GM19351 (cell line): Measurements from ENCODE around the gene OR1A1.
"Not testable (repeated sequence)": the region's sequence is repeated elsewhere in the genome, so short reads cannot be mapped to it uniquely, and the experiment has no call there.

Experiments
- ATAC-seq: cut with Tn5 transposase; IDR thresholded peaks from one replicate; pipeline ENCODE4 v1.9.1; 2021; ENCODE audit warnings: mild to moderate bottlenecking, moderate library complexity; ENCODE audit not compliant: unreplicated experiment

Gene OR1A1, protein sequence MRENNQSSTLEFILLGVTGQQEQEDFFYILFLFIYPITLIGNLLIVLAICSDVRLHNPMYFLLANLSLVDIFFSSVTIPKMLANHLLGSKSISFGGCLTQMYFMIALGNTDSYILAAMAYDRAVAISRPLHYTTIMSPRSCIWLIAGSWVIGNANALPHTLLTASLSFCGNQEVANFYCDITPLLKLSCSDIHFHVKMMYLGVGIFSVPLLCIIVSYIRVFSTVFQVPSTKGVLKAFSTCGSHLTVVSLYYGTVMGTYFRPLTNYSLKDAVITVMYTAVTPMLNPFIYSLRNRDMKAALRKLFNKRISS

DNA sequence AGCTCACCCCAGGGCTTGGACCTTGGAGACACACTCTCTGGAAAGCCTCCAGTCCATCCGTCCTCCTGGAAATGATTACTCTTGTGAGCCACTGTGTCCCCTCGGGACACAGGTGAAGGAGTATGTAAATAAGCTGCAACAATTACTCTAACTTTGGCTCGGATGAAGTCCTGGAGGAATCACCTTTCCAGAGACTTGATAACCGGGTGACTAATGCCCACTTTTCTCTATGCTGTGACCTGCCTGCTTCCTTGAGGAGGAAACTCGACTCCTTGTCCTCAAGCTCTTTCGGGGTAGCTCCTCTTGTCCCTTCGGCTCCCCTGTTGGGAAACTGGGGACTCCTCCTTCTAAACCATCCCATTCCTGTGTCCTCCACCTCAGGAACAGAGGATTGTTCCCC, at the start of gene OR1A1:
TSS of gene OR1A1 (plus strand) at position 301 of the 400 bp plus-strand sequence. CDS start 7,954 bp downstream, outside the sequence.
- no peak for ATAC-seq

DNA sequence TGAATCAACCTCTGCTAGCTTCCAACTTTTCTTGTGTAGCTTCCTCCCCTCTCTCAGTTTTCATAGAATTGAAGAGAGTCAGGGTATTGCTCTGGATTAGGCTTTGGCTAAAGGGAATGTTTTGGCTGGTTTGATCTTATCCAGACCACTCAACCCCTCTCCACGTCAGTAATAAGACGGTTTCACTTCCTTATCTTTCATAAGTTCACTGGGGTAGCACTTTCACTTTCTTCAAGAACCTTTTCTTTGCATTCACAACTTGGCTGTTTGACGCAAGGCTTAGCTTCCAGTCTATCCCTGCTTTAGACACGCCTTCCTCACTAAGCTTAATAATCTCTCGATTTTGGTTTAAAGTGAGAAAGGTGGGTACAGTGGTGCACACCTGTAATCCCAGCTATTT, 39.9 kb upstream of the OR1A1 start:
- no peak for ATAC-seq

DNA sequence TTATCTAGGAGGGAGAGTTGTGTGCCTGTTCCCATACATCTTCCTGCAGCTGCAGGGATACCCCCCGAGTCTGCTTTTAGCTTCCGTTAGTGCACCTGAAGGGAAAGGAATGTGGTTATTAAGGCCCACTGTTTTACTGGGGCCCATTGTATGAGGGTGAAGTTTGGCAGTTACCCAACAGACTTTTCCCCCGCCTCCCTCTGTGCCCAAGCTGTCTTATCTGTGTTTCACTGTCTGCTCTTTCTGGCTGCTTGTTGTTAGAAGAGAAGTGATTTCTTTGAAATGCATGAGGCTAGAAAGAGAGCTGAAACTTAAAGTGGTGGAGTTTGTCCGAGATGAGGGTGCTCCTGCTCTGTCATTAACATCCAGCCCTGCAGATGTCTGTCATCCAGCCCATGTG, 17.5 kb upstream of the OR1A1 start:
- no peak for ATAC-seq

DNA sequence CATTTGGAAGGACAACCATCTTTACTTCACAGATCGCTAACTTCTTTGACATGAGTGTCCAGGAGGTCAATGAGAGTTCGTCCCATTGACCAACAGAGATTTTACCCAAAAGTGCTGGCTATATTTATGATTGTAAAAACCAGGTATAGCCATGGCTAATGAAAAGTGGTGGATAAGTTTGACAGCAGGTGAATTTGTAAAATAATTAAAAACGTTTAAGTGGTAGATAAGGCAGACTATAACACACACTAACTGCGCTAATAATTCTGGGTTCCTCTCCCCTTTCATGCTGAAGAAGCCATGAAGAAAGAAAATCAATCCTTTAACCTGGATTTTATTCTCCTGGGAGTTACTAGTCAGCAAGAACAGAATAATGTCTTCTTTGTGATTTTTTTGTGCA, 10.2 kb upstream of the OR1A1 start, which contains the start of gene OR1A2:
TSS of gene OR1A2 (plus strand) at position 301 of the 400 bp plus-strand sequence. CDS start at position 301, 0 bp downstream.
- no peak for ATAC-seq

DNA sequence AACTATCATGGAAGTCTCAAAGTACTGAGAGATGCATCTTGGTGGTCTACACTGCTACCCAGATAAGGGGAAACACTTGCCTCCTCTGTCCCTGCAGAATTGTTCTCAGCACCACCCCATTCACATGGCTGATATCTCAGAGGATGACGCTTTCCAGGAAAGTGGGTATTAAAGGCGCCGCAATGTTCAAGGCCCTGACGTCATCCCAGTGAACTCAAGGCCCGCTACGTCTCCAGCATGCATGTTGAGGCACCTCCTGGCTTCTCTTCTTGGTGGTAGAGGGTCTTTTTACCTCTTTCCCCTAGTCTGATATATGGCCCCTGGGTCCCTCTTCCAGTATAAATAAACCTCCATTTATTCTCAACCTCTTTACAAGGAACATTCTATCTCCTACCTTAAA, 1.0 kb downstream of the OR1A1 start:
- no peak for ATAC-seq

DNA sequence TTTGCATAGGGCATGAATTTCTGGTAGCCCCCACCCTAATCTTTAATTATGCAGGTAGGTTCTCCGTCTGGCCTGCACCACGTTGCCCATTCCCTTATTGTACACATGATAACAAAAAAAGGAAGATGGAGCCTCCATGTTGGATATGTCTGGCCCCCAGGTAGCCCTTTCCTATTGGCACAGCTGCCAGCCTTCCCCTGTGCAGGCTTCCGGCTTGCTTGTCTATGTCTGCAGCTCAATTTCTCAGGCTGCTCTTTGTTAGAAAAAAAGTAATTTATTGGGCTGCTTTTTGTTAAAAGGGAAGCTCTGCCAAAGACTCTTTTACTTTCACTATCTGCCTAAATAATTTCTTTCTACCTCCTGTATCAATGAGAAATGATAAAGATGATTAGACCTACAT, 5.5 kb downstream of the OR1A1 start:
- ATAC-seq: no peak

DNA sequence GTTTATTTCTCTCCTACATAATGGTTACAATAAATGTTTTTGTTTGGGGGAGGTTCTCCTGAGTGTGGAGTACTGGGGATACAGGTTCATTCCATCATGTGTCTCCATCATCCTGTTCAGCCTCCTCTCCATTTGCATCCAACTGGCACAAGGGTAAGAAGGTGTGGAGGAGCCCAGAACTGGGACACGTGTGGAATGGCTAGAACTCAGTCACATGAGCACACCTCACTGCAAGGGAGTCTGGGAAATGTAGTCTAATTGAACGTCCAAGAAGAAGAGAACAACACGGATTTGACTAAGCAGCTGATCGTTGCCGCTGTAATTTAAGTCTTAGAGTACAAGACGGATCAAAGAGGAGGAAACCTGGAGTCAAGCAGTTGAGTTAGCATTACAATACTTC, 6.1 kb downstream of the OR1A1 start:
- no peak for ATAC-seq

DNA sequence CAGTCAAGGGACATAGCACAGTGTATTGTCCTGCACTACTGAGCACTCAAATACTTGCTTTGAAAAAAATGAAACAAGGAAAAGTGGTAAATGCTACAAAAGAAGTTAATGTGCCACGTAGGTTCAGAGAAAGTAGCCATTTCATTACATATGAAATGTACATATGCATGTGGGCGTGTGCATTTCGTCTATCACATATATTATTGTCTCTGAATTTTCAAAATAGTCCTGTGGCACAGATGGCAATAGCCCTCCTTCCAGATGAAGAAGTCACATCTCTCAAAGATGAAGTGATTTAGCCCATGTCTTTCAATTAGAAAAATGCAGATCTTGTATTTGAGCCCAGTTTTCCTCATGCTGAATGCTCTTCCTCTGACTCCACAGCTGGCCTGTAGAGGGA, 12.5 kb downstream of the OR1A1 start:
- not testable (repeated sequence) for ATAC-seq

DNA sequence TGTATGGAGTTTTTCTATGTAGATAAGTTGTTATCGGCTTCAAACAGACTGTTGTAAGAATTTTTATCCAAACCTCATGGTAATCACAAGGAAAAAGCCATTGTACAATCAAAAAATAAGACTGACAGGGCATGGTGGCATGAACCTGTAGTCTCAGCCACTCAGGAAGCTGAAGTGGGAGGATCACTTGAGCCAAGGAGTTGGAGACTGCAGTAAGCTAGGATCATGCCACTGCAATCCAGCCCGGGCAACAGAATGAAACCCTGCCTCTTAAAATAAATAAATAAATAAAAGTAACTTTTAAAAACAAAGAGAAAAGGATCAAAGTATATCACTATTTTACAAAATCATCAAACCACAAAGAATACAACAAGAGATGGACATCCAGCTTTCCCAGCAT, 14.4 kb downstream of the OR1A1 start:
- ATAC-seq: no peak

DNA sequence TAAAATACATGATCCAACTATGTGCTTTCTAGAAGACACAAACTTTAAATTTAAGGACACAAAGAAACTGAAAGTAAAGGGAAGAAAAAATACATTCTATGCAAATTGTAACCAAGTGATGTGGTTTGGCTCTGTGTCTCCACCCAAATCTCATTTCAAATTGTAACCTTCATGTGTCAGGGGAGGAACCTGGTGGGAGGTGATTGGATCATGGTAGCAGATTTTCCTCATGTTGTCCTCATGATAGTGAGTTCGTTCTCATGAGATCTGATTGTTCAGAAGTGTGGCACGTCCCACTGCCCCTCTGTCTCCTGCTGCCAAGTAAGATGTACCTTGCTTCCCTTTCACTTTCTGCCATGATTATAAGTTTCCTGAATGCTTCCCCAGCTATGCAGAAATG, 15.0 kb downstream of the OR1A1 start:
- ATAC-seq: no peak

DNA sequence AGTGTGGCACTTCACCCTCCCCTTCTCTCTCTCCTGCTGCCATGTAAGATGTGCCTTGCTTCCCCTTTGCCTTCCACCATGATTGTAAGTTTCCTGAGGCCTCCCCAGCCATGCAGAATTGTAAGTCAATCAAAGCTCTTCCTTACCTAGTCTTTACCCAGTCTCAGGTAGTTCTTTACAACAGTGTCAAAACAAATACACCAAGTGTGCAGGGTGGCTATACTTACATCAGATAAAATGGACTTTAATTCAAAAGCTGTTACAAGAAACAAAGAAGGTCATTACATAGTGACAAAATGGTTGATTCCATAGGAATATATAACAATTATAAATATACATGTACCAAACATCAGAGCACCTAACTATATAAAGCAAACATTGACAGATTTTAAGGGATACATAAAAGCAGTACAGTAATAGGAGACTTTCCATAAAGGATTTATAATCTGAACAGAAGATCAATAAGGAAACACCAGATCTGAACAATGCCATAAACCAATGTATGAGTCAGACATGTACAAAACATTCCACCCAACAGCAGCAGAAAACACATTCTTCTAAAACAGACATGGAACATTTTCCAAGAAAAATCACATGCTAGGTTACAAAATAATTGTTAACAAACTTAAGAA, 17.4 kb downstream of the OR1A1 start:
- ATAC-seq: not testable (repeated sequence)

DNA sequence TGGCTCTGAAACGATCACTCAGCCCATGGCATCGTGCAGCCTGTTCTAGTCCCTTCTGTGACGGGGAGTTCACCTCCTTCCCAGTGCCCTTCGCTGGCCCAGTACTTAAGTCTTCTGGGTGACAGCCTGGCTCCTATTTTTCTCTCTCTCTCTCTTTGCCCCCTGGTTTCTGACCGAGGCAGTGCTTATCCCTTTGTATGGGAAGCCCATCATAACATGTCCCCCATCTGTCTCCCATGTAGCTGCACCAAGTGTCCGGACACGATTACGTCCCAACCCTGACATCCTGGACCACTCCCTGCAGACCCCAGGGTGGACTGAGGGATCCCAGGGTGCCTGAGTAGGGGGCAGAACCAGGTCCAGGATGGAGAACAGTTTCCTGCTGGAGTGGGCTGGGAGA, 24.8 kb downstream of the OR1A1 start:
- not testable (repeated sequence) for ATAC-seq

DNA sequence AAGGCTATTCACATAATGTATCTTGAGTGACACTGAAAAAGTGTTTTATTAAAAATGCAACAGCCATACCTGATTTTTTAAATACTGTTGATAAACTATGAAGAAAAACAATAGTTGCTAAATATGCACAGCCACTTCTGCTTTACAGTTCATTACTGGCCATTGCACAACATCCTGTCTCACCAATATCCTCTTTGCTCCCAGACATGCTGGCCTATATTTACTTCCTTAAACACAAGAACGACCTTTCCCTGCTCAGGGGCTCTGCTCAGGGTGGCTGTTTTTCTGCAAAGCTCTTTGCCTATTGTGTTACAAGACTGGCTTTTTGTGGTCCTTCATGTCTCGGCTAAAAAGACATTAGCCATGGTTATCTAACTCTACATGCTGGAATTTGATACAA, 31.2 kb downstream of the OR1A1 start:
- not testable (repeated sequence) for ATAC-seq

DNA sequence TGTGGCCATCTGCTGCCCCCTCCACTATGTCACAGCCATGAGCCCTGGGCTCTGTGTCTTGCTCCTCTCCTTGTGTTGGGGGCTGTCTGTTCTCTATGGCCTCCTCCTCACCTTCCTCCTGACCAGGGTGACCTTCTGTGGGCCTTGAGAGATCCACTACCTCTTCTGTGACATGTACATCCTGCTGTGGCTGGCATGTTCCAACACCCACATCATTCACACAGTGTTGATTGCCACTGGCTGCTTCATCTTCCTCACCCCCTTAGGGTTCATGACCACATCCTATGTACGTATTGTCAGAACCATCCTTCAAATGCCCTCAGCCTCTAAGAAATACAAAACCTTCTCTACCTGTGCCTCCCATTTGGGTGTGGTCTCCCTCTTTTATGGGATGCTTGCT, 33.6 kb downstream of the OR1A1 start:
- not testable (repeated sequence) for ATAC-seq

DNA sequence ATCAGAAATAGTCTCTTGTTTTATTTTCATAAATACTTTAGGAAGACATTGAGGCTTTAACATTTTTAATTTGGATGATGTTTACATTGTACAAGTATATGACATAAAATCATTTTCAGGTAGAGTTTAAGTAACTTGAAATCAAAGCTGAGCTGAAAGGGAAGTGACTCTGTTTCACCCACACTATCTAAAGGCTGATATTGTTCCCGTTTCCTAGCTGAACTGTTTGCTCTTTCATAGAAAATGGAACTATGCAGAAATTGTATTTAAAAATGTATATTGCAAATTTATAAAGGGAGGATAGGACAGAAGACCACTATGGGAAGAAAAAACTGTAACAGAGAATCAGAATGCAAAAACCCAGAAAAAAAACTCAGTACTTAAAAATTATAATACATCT, 37.4 kb downstream of the OR1A1 start:
- ATAC-seq: not testable (repeated sequence)

DNA sequence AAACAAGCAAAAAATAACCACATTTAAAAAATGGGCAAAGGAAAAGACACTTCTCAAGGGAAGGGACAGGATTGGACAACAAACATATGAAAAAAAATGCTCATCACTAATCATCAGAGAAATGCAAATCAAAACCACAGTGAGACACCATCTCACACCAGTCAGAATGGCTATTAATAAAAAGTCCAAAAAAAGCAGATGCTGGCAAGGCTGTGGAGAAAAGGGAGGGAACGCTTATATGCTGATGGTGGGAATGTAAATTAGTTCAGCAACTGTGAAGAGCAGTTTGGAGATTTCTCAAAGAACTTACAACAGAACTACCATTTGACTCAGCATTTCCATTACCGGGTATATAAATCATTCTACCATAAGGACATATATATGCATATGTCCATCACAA, 41.5 kb downstream of the OR1A1 start:
- ATAC-seq: not testable (repeated sequence)

DNA sequence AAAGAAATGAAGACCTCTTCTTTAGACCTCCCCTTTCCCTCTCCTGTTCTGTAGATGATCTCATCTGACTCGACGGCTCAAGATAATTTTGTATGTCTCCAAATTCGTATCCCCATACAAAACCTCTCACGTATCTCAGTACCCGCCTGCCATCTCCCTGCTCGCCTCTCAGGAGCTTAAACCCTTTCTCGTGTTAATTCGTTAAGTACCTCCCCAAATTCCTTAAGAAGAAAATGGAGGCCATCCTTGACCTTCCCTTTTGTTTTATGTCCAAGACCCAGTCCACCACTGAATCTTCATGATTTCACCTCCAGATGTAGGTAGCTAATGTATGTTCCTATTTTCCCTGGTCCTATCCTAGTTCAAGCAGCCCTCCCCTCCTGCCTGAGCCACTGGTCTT, 49.1 kb downstream of the OR1A1 start:
- no peak for ATAC-seq

DNA sequence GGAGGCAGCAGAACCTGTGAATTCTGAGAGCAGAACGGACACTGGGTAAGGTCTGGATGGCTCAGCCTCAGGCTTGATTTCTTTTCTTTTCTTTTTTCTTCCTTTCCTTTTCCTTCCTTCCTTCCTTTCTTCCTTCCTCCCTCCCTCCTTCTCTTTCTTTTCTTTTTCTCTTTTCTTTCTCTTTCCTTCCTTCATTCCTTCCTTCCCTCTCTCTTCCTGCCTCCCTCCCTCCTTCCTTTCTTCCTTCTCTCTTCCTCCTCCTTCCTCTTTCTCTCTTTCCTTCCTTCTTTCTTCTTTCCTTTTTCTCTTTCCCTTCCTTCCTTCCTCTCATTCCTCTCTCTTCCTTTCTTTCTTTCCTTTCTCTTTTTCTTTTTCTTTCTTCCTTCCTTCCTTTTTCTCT, 52.7 kb downstream of the OR1A1 start:
- no peak for ATAC-seq

DNA sequence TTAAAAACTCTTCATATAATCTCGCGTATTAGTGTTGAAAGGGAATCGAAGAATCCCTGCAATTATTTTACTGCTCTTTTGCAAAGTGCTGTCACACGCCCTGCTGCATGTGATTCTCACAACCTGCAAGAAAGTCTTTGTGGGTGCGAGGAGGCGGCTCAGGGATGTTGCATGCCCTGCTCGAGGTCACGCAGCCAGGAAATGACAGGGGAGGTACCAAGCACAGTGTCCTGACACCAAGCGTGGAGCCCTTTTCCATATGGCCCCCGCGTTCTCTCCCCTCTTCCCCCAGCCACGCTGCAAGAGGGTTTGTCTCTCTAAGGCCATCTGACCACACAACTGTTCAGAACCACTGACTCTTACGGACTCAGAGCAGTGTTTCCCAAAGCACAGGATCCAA, 53.1 kb downstream of the OR1A1 start:
- no peak for ATAC-seq
